HL-60 (cell line): ENCODE measurements around the gene PHF13.

ENCODE experiments used
- CTCF ChIP-seq: IDR thresholded peaks from one replicate; pipeline ENCODE4 v1.5.1; 2011; ENCODE audit warnings: low read length, control low read depth, inconsistent platforms; ENCODE audit not compliant: insufficient read depth
- GABPA ChIP-seq: IDR thresholded peaks from 2 replicates; pipeline ENCODE4 v1.6.1; 2012; ENCODE audit warnings: low read depth

GRCh38 chr1:6592865-6593593 is 20.5 kb upstream of the PHF13 start:
- TF ChIP-seq CTCF (no peak), GABPA (no peak)
